Neural cell (in vitro differentiated cells): Measurements from ENCODE around the gene CDH3. TPM values are rescaled to one million over a fixed set of nuclear protein-coding genes. Genes with fewer than 3 reads are reported as not detected.

ENCODE experiments used
- H2AFZ ChIP-seq: fragments of 200-600, 300-800 bp; sonication (generic), shearing (Covaris generic); 2 replicates; pipeline ENCODE4 v1.6.0; 2014; ENCODE audit warnings: low read depth, mild to moderate bottlenecking, antibody characterized with exemption, low read length, moderate library complexity
- H3F3A ChIP-seq: fragments of 200-600 bp; shearing (Covaris generic); 2 replicates; pipeline ENCODE4 v1.6.1; 2016; ENCODE audit warnings: mild to moderate bottlenecking, moderate library complexity, mixed read lengths, antibody characterized with exemption, low read length; ENCODE audit not compliant: insufficient read depth, poor library complexity, severe bottlenecking
- H3K27ac ChIP-seq: fragments of 200-600, 300-800 bp; sonication (generic), shearing (Covaris generic); 2 replicates; pipeline ENCODE4 v1.5.1; 2014; ENCODE audit warnings: mild to moderate bottlenecking, low read length, moderate library complexity
- H3K27me3 ChIP-seq: fragments of 300-800, 200-600 bp; sonication (generic), shearing (Covaris generic); 2 replicates; pipeline ENCODE4 v1.6.0; 2014; ENCODE audit warnings: mild to moderate bottlenecking, low read depth, low read length, moderate library complexity; ENCODE audit not compliant: insufficient read depth
- H3K36me3 ChIP-seq: fragments of 300-800, 200-600 bp; sonication (generic), shearing (Covaris generic); 2 replicates; pipeline ENCODE4 v1.5.1; 2014; ENCODE audit warnings: mild to moderate bottlenecking, antibody characterized with exemption, low read length, moderate library complexity; ENCODE audit not compliant: insufficient read depth
- H3K4me2 ChIP-seq: fragments of 300-800, 200-600 bp; sonication (generic), shearing (Covaris generic); 2 replicates; pipeline ENCODE4 v1.6.0; 2014; ENCODE audit warnings: mild to moderate bottlenecking, low read length
- H3K4me3 ChIP-seq: fragments of 300-800, 200-600 bp; sonication (generic), shearing (Covaris generic); 2 replicates; pipeline ENCODE4 v1.5.1; 2014; ENCODE audit warnings: mild to moderate bottlenecking, low read length, moderate library complexity
- H3K79me2 ChIP-seq: fragments of 200-600 bp; shearing (Covaris generic); replicated peaks from 2 replicates; pipeline ENCODE4 v1.6.0; 2014; ENCODE audit warnings: mild to moderate bottlenecking, low read length, moderate library complexity; ENCODE audit not compliant: insufficient read depth
- H3K9ac ChIP-seq: fragments of 300-800, 200-600 bp; sonication (generic), shearing (Covaris generic); 2 replicates; pipeline ENCODE4 v1.6.1; 2016; ENCODE audit warnings: mild to moderate bottlenecking, low read length, mixed read lengths
- H3K9me2 ChIP-seq: fragments of 200-600 bp; shearing (Covaris generic); 2 replicates; pipeline ENCODE4 v1.6.1; 2016; ENCODE audit warnings: mild to moderate bottlenecking, low read length, mixed read lengths; ENCODE audit not compliant: insufficient read depth
- H3K9me3 ChIP-seq: fragments of 200-600, 300-800 bp; sonication (generic), shearing (Covaris generic); 2 replicates; pipeline ENCODE4 v1.6.1; 2016; ENCODE audit warnings: mild to moderate bottlenecking, mixed run types, low read length, moderate library complexity, mixed read lengths
- H4K20me1 ChIP-seq: fragments of 200-600 bp; shearing (Covaris generic); 2 replicates; pipeline ENCODE4 v1.6.1; 2016; ENCODE audit warnings: mild to moderate bottlenecking, mixed run types; ENCODE audit not compliant: insufficient read depth
- CTCF ChIP-seq: fragments of 450-650 bp; IDR thresholded peaks from 2 replicates; pipeline ENCODE4 v1.5.1; 2014; ENCODE audit warnings: antibody characterized with exemption, mild to moderate bottlenecking, moderate library complexity; ENCODE audit not compliant: poor library complexity, severe bottlenecking
- EP300 ChIP-seq: fragments of 450-650 bp; conservative IDR thresholded peaks from 2 replicates; pipeline ENCODE4 v1.6.1; 2014; ENCODE audit warnings: antibody characterized with exemption, mild to moderate bottlenecking, moderate library complexity; ENCODE audit not compliant: poor library complexity, severe bottlenecking
- EZH2 ChIP-seq: fragments of 200-600, 300-800 bp; shearing (Covaris generic), sonication (generic); IDR thresholded peaks from 2 replicates; pipeline ENCODE4 v1.6.1; 2014; ENCODE audit warnings: antibody characterized with exemption, low read length, borderline replicate concordance, mild to moderate bottlenecking; ENCODE audit not compliant: insufficient read depth, poor library complexity, severe bottlenecking
- MXI1 ChIP-seq: fragments of 450-650 bp; conservative IDR thresholded peaks from 2 replicates; pipeline ENCODE4 v1.6.1; 2014; ENCODE audit warnings: antibody characterized with exemption, mild to moderate bottlenecking; ENCODE audit not compliant: poor library complexity, severe bottlenecking
- POLR2AphosphoS5 ChIP-seq: IDR thresholded peaks from 2 replicates; pipeline ENCODE4 v1.6.1; 2012
- RAD21 ChIP-seq: fragments of 450-650 bp; conservative IDR thresholded peaks from 2 replicates; pipeline ENCODE4 v1.6.1; 2014; ENCODE audit warnings: antibody characterized with exemption, mild to moderate bottlenecking, moderate library complexity
- REST ChIP-seq: IDR thresholded peaks from 2 replicates; pipeline ENCODE4 v1.6.1; 2012; ENCODE audit warnings: borderline replicate concordance
- SMC3 ChIP-seq: fragments of 450-650 bp; conservative IDR thresholded peaks from 2 replicates; pipeline ENCODE4 v1.6.1; 2014; ENCODE audit warnings: antibody characterized with exemption, mild to moderate bottlenecking, moderate library complexity; ENCODE audit not compliant: poor library complexity
- TAF1 ChIP-seq: IDR thresholded peaks from 2 replicates; pipeline ENCODE4 v1.6.1; 2012; ENCODE audit warnings: low read depth
- polyA plus RNA-seq: library from polyadenylated mRNA; depleted of rRNA; stranded (reverse); fragments of >200 nt; gene quantifications from 2 replicates; pipeline ENCODE4 v1.2.3, GENCODE V29; 2014

The CDH3 gene
- polyA plus RNA-seq, 1 donor from 2014 or later: 9.1 TPM

- Histone ChIP-seq H3K79me2 (no peaks in the 10 kb centered on the region), H2AFZ (no peak overlapping the region), H3K9me3 (no peaks in the 10 kb centered on the region), H3K9me2 (no peaks in the 10 kb centered on the region), H3K9ac (no peak overlapping the region), H3K36me3 (no peaks in the 10 kb centered on the region), H3K4me3 (no peak overlapping the region), H4K20me1 (no peaks in the 10 kb centered on the region), H3F3A (no peaks in the 10 kb centered on the region), H3K27ac (no peak overlapping the region), H3K4me2 (no peak overlapping the region), H3K27me3 (no peaks in the 10 kb centered on the region)
- TF ChIP-seq CTCF (no peak), POLR2AphosphoS5 (no peak)
These were observed 45.5 kb upstream of the CDH3 start for GRCh38 chr16:68599586-68599985.

GRCh38 chr16:68605746-68606145 is 39.4 kb upstream of the CDH3 start:
- Histone ChIP-seq H4K20me1 (no peaks in the 10 kb centered on the region), H3F3A (no peaks in the 10 kb centered on the region), H3K9ac (no peak overlapping the region), H3K36me3 (no peaks in the 10 kb centered on the region), H3K9me3 (no peaks in the 10 kb centered on the region), H2AFZ (no peak overlapping the region), H3K27ac (no peak overlapping the region), H3K27me3 (no peaks in the 10 kb centered on the region), H3K9me2 (no peaks in the 10 kb centered on the region), H3K4me2 (no peak overlapping the region), H3K79me2 (no peaks in the 10 kb centered on the region), H3K4me3 (no peak overlapping the region)
- TF ChIP-seq EZH2 (no peak), MXI1 (no peak), TAF1 (no peak), REST (no peak), SMC3 (no peak), CTCF (no peak), POLR2AphosphoS5 (no peak), EP300 (no peak), RAD21 (no peak)
